HL-60 (cell line): ENCODE results near the gene PIK3CB.

Experiments used
- GABPA ChIP-seq: IDR thresholded peaks from 2 replicates; pipeline ENCODE4 v1.6.1; 2012; ENCODE audit warnings: low read depth
- POLR2AphosphoS5 ChIP-seq: IDR thresholded peaks from 2 replicates; pipeline ENCODE4 v1.6.1; 2012; ENCODE audit warnings: low read depth
- TF ChIP-seq, protein P1 (sequence below): IDR thresholded peaks from one replicate; pipeline ENCODE4 v1.5.1; 2011; ENCODE audit warnings: low read length, control low read depth, inconsistent platforms; ENCODE audit not compliant: insufficient read depth

DNA sequence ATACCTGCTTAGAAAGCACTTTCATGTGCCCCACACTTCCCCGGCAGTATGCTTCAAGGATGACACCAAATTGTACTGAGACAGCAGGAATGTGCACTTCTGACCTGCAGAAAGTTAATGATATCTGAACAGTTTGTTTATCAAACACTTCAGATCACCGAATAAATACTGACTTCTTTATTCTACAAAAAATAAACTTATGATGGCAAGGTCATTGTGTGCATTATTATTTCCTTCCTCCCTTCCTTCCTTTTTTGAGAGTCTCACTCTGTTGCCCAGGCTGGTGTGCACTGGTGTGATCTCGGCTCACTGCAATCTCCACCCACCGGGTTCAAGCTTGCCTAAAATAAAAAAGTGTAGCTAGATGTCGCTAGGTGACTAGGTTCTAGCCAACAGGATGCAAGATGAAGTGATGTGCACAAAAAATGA, 145.8 kb downstream of the PIK3CB start:
- TF ChIP-seq, protein P1, sequence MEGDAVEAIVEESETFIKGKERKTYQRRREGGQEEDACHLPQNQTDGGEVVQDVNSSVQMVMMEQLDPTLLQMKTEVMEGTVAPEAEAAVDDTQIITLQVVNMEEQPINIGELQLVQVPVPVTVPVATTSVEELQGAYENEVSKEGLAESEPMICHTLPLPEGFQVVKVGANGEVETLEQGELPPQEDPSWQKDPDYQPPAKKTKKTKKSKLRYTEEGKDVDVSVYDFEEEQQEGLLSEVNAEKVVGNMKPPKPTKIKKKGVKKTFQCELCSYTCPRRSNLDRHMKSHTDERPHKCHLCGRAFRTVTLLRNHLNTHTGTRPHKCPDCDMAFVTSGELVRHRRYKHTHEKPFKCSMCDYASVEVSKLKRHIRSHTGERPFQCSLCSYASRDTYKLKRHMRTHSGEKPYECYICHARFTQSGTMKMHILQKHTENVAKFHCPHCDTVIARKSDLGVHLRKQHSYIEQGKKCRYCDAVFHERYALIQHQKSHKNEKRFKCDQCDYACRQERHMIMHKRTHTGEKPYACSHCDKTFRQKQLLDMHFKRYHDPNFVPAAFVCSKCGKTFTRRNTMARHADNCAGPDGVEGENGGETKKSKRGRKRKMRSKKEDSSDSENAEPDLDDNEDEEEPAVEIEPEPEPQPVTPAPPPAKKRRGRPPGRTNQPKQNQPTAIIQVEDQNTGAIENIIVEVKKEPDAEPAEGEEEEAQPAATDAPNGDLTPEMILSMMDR: no peak
- TF ChIP-seq POLR2AphosphoS5 (no peak), GABPA (no peak)
